SH-SY5Y (cell line): ENCODE results near the gene CNTN5.

ENCODE experiments used
- GATA2 ChIP-seq: IDR thresholded peaks from 2 replicates; pipeline ENCODE4 v1.6.1; 2011; ENCODE audit warnings: mild to moderate bottlenecking, low read depth, low read length
- GATA3 ChIP-seq: IDR thresholded peaks from 2 replicates; pipeline ENCODE4 v1.6.1; 2011; ENCODE audit warnings: low read depth, mild to moderate bottlenecking, low read length, moderate library complexity

GRCh38 chr11:99534812-99535211 is 514.1 kb downstream of the CNTN5 start:
- no peak for TF ChIP-seq GATA2
- no peak for TF ChIP-seq GATA3
